ENCODE data around the gene CCDC9.
"Not testable (repeated sequence)": the region's sequence is repeated elsewhere in the genome, so short reads cannot be mapped to it uniquely, and the experiment has no call there.

The CCDC9 gene

GRCh38 chr19:47275791-47276461, 19.6 kb downstream of the CCDC9 start:
- TF ChIP-seq ZFP3 (CRISPR knock-in tag; IDR thresholded peaks at IDR 0.05), result no peak
- no peak for TF ChIP-seq CSDC2 (CRISPR knock-in tag; IDR thresholded peaks at IDR 0.05)
- TF ChIP-seq TCF4 (CRISPR knock-in tag; IDR thresholded peaks at IDR 0.05; ENCODE audit: borderline replicate concordance), result no peak
- TF ChIP-seq CREB5 (CRISPR knock-in tag; IDR thresholded peaks at IDR 0.05; ENCODE audit: low read depth), result 0 out of 2 replicates have a peak, but pooled peaks have one; percentile 7
- no peak for ATAC-seq

- not testable (repeated sequence) for ATAC-seq
Observed at GRCh38 chr19:47276513-47276912, 20.2 kb downstream of the CCDC9 start.

DNA sequence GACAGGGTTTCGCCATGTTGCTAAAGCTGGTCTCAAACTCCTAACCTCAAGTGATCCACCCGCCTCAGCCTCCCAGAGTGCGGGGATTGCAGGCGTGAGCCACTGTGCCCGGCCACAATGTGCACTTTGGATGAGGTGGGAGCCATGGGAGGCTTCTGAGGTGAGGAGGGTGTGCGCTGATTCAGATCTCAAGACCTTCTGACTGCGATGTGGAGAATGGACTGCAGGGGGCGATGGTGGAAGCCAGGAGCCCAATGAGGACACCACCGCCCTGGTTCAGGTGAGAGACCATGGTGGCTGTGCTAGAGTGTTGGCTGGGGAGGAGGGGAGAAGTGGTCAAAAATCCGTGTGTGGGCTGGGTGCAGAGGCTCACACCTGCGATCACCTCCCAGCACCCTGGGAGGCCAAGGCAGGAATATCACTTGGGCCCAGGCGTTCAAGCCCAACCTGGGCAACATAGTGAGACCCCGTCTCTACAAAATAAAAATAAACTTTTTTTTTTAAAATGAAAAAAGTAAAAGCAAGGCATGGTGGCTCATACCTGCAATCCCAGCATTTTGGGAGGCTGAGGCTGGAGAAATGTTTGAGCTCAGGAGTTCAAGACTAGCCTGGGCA, 24.0 kb downstream of the CCDC9 start:
- peak; percentile 35 for ATAC-seq

GRCh38 chr19:47283405-47284059, 27.2 kb downstream of the CCDC9 start:
- ATAC-seq, result no peak
- TF ChIP-seq ZFP3 (CRISPR knock-in tag; IDR thresholded peaks at IDR 0.05) (no peak), OSR1 (CRISPR knock-in tag; IDR thresholded peaks at IDR 0.05) (no peak), ARNTL (CRISPR knock-in tag; IDR thresholded peaks at IDR 0.05; ENCODE audit: borderline replicate concordance, low read depth) (no peak), ZNF70 (CRISPR knock-in tag; IDR thresholded peaks at IDR 0.05) (no peak), CREB5 (CRISPR knock-in tag; IDR thresholded peaks at IDR 0.05; ENCODE audit: low read depth) (no peak), ZFP30 (CRISPR knock-in tag; IDR thresholded peaks at IDR 0.05) (no peak), ISL1 (CRISPR knock-in tag; IDR thresholded peaks at IDR 0.05) (no peak), ZNF565 (CRISPR knock-in tag; conservative IDR thresholded peaks at IDR 0.05; ENCODE audit: low read depth) (no peak)

More for the DNA sequence above, 24.0 kb downstream of the CCDC9 start:
- TF ChIP-seq SNAI2 (CRISPR knock-in tag; IDR thresholded peaks at IDR 0.05) (no peak), TOX (CRISPR knock-in tag; IDR thresholded peaks at IDR 0.05; ENCODE audit: borderline replicate concordance) (no peak), RARB (CRISPR knock-in tag; IDR thresholded peaks at IDR 0.05) (no peak), BACH2 (CRISPR knock-in tag; IDR thresholded peaks at IDR 0.05; ENCODE audit: borderline replicate concordance) (no peak), TSHZ2 (CRISPR knock-in tag; IDR thresholded peaks at IDR 0.05) (no peak), PATZ1 (CRISPR knock-in tag; IDR thresholded peaks at IDR 0.05; ENCODE audit: borderline replicate concordance) (no peak), OSR1 (CRISPR knock-in tag; IDR thresholded peaks at IDR 0.05) (no peak)
- TF ChIP-seq, protein P1, sequence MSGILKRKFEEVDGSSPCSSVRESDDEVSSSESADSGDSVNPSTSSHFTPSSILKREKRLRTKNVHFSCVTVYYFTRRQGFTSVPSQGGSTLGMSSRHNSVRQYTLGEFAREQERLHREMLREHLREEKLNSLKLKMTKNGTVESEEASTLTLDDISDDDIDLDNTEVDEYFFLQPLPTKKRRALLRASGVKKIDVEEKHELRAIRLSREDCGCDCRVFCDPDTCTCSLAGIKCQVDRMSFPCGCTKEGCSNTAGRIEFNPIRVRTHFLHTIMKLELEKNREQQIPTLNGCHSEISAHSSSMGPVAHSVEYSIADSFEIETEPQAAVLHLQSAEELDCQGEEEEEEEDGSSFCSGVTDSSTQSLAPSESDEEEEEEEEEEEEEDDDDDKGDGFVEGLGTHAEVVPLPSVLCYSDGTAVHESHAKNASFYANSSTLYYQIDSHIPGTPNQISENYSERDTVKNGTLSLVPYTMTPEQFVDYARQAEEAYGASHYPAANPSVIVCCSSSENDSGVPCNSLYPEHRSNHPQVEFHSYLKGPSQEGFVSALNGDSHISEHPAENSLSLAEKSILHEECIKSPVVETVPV (CRISPR knock-in tag; IDR thresholded peaks at IDR 0.05), result no peak

All from SK-N-SH treated with all-trans-retinoic acid at 6 μM for 48 hours (cell line).